Hypothalamus (tissue), 51 donors: ENCODE results near the gene OR51A4.
"Not testable (repeated sequence)": the region's sequence is repeated elsewhere in the genome, so short reads cannot be mapped to it uniquely, and the experiment has no call there.

Source experiments
- DNase-seq, 51 donors: peaks; one replicate each; lab custom pipeline; 2025; lab: John Stamatoyannopoulos, UW

OR51A4 gene, protein sequence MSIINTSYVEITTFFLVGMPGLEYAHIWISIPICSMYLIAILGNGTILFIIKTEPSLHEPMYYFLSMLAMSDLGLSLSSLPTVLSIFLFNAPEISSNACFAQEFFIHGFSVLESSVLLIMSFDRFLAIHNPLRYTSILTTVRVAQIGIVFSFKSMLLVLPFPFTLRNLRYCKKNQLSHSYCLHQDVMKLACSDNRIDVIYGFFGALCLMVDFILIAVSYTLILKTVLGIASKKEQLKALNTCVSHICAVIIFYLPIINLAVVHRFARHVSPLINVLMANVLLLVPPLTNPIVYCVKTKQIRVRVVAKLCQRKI

DNA sequence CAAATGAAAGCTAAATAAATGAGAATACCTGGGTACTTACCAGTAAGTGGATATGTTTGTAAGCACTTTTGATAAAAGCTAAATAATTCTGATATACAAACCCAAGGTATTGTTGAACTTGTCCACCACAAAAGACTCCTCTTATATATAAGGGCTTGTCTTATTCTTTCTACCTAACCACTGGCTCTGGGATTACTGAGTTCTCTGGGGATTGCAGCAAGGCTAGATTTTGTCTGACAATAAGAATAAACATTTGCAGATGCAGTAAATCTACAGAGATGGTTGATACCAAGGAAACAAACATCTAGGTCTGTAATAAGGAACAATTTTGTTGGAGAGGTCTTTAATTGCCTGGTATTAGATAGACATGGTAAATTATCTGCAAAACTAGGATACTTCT is at the start of gene OR51A4:
Gene OR51A4 (minus strand): TSS at position 101 of the 400 bp plus-strand sequence. CDS start 505 bp downstream, outside the sequence.
- DNase-seq: no peak

DNA sequence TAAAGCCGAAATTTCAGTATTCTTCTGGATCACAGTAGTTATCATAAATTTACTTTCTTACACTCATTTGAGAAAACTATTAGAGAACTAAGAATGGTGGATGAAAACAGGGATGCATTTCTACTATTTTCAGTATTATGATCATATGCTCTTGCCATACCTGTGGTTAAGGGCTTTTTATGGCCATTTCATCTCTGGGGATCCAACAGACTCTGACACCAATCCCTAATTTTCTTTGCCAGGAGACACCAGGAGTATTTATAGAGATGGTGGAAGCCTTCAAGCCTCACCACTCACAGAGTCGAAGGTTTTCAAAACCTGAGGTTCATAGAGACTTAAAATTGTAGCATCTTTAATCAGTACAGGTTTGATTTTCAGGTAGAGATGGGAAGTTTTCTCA is 47.1 kb upstream of the OR51A4 start, which contains the start of gene OR51L1:
Gene OR51L1 (plus strand): TSS at position 301 of the 400 bp plus-strand sequence. CDS start 4,132 bp downstream, outside the sequence.
- no peak for DNase-seq

DNA sequence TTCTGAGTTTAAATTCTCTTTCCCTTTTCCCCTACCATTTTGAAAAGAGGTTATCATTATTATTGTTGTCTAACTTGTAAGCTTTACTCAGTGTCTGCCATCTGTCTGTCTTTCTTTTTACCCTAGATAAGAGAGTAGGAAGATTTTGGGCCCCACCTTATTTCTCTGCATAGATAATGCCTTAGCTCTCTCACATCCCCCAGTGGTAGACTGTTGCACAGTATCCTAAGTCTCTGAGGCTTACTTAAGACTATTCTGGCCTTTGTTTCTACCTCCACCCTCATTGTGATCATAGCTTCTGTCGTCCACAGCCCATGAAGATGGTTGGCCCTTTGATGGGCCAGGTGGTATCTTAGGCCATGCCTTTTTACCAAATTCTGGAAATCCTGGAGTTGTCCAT is 43.7 kb upstream of the OR51A4 start:
- DNase-seq: no peak

DNA sequence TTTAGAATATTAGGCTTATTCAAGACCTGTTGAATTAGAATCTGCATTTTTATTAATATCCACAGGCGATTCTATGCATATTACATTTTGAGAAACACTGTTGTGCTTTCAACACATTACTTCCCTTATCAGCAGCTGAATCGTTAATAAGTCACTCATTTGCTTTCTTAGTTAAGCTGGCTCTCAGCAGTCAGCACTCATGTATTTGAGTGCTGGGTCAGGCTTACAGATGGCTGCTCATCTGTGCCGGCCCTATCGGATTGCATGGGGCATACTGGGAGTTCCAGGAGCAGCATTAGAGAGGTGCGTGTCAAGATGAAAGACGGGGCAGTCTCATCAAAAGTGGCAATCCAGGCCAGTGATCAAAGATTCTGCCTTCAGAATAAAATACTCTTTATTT is 36.4 kb upstream of the OR51A4 start:
- DNase-seq: no peak

DNA sequence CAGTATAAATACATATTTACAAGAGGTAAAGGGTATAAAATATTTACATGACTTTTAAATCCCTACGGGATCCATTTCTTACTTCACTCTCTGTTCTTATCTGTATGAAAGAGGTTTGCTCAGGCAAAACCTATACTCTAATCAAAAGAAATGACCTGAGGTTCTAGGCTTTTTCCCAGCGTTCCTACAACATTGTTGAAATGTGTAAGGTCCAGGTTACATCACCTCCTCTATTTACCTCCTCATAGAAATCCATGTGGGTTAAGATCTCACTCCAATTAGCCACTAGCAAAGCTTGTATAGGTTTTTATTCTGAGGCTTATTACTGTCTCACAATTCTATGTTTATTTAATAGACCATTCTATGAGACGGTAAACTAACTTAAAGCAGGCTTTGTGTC is 35.3 kb upstream of the OR51A4 start:
- no peak for DNase-seq

DNA sequence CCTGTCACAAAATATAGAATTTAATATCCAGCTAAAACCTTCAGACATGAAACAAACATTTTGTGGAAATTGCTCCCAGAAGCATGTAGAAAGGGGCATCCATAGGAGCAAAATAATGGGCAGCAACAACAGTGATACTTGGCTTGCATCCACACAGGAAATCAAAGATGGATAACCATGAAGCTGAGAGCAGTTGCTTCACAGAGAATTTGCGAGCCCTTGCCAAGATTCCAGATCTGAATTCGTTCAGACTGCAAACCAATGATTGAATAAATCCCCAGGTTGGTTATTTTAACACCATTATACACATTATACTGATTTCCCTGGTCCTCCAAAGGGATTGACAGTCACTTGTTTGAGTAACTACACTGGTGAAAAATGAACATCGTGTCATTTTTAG is 31.6 kb upstream of the OR51A4 start:
- no peak for DNase-seq

DNA sequence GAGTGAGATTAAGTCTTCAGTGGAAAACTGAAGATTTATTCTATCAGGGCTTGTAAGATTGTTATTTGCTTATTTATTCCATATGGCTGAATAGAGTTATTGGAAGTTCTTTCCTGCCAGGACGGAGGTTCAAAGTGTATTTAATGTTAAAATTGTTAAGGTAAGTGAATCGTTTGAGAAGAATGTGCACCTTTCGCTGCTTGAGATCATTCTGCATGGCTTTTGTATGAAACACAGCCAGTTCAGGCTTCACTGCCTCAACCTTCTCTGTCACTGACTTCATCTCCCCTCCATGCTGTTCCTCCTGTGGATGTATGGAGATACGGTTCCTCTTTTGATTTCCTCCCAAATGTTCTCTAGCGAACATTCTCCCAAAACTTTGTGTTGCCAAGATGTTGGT is 28.0 kb upstream of the OR51A4 start:
- DNase-seq: no peak

DNA sequence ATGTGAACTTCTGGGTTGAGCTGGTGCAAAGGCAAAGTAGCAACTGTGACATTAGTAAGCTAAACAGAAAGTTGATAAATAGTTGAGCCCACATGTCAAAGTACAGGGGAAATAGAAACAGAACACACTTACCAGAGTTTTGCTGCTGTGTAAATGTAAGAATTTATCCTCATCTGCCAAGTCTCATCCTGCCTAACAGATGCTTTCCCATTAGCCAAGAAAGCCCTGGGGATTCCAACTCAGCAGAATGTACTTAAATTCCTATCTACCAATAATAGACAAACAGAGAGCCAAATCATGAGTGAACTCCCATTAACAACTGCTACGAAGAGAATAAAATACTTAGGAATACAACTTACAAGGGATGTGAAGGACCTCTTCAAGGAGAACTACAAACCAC is 15.4 kb upstream of the OR51A4 start:
- DNase-seq: no peak

DNA sequence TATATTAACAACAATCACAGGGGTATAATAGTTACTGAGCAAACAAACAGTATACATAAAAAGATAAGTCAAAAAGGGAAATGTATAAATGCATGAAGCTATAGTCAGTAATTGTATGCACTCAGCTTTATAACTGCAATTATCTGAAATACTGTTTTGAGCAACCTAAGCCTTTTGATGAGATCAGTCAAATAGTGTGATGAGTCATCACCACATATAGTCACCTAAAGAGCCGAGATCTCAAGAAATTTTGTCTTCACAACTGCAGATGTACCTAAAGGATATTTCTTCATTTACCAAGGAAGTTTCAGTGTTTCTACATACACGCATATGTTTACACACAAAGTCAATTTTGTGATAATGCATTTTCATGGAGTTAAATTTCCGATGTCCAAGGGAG is 13.5 kb upstream of the OR51A4 start:
- no peak for DNase-seq

DNA sequence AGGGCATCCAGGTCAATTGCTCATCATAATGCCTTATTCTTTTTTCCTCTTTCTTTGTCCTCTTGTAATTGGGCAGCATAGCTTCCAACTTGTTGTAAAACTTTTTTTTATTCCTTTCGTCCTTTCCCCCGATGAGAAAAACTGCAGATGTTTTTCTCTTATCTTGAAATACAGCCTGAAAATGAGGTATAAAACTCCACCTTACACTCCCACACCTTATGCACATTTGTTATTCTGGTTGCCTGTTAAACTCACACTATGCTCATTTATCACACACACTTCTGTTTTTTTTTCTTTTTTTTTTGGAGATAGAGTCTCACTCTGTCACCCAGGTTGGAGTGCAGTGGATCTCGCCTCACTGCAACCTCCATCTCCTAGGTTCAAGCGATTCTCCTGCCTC is 10.0 kb upstream of the OR51A4 start:
- DNase-seq: no peak

DNA sequence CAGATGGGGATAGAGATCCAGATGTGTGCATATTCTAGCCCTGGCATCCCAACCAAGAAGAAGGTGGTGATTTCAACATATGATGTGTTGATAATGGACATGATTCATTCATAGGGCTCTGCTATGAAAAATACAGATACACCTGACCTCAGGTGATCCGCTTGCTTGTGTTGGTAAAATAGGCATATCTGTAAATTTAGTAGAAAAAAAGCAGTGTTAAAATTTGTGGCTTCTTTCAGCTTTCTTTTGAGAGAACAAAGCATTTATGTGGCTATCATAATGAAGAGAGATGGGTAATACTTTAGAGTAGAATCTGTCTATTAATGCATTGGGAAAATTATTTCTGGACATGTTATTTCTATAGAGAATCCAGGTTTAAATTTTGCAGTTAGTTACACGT is 8.2 kb upstream of the OR51A4 start, which contains the start of gene OR51A2:
Gene OR51A2 (minus strand): TSS at position 101 of the 400 bp plus-strand sequence. CDS start 0 bp downstream, at position 101.
- not testable (repeated sequence) for DNase-seq

DNA sequence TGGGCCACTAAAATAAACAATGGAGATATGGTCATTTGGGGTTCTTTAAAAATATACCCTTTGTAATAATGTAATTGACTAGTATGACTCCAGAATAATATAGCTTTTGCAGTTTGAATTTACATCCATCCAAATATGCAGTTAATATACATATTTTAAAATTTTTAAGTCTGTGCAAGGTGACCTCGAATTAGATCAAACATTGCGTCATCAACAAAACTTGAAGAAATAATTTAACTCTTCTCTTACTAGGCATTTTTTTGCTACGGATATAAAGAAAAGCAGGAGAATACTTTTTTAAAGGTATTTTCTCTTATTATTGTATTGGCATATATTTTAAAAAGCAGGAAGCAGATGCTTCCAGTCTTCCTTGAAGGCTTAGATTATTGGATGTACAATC is 10.7 kb downstream of the OR51A4 start:
- DNase-seq: no peak

DNA sequence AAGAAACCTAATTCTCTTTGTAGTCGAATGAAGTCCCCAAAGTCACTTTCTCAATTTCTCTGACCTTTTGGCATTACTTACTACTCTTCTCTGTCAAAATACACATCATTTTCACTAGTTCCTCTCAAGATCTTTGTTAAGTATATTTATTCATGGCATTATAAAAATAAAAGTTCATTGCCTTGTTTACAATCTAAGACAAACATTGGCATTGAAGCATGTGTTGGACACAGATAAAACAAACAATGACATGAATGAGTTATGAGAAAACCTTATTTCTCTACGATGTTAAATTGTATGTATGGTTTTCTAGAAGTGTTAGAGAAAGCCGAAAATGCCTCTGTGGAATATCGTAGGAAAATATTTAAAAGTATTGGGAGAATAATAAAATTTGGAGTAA is 14.7 kb downstream of the OR51A4 start:
- DNase-seq: no peak

DNA sequence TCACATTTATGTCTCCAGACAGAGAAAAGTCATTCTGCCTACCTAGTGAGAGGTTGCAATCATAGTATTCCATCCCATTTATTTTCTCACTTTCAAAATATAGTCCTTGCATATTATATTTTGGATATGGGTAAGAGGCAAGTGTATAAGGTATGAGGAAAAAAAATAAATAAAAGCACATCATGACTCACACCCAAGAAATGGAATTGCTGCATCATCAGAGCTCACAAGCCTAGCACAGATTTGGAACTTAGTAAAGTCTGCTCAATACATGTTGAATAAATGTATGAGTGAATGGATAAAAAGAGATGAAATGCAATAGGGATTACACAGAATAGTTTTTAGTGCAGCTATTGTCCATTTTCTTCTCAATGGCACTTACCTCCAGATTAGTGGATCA is 20.8 kb downstream of the OR51A4 start:
- DNase-seq: no peak

DNA sequence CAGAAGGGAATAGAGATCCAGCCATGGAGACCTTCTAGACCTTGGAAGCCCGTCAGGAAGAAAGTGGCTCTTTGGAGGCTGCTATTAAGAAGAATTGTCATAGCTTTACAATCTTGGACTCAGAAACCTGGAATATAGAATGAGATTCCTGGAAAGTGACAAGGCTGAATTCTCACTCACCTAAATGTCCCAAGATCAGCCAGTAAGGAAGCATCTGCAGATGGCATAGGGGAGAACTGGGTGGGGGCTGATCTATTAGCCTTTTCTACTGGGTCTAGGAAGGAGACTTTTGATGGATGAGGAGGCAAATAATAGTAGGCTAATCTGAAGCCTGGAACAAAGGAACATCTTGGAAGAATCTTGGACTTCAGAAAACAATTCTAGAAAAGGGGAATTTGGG is 23.2 kb downstream of the OR51A4 start, which contains the start of gene OR51G1:
Gene OR51G1 (minus strand): TSS at position 101 of the 400 bp plus-strand sequence. CDS start 0 bp downstream, at position 101.
- no peak for DNase-seq

DNA sequence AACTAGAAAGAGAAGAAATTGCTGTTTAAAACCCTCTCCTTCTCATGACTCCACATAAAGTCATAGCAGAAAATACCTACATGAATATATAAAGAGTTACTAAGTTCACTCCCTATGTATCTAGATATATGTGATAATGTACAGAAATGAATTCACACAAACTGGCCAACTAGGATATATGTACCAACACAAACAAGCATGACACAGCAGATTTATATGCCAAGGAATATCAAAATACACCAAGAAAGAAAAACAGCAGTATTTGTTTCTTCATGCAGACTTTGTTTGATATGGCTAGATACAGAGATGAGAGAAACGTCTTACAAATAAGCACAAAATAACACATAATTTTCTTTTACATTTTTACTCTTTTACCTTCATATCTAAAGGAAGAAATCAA is 25.1 kb downstream of the OR51A4 start:
- DNase-seq: no peak

DNA sequence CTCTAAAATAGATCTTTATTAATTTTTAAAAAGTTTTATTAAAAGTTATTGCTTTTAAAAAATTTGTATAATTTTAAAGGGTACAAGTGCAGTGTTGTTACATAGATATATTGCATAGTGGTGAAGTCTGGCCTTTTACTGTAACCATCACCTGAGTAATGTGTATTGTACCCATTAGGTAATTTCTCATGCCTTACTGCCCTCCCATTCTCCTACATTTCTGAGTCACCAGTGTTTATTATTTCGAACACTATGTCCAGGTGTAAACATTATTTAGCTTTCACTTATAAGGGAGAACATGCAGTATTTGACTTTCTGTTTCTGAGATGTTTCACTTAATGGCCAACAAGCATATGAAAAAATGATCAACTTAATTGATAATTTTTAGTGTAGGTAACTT is 25.6 kb downstream of the OR51A4 start:
- no peak for DNase-seq

DNA sequence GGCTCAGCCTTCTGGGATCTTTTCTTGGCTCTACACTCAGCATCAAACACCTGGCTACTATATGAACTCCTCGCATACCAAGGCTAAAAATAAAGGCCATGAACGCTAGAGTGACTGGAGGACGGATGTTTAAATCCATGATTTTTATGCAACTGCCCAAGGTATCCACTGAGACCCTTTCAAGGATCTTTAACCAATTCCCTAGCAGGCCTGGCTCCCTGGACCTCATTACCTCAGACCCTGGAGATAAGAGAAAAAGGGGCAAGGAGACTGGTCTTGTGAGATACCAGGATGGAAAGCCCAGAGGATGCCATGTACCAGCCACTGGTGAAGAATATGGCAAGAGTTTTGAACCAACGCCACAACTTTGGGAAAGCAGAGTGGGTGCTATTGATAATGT is 28.2 kb downstream of the OR51A4 start, which contains the start of gene OR51G2:
Gene OR51G2 (minus strand): TSS at position 101 of the 400 bp plus-strand sequence. CDS start 3,687 bp downstream, outside the sequence.
- DNase-seq: no peak

DNA sequence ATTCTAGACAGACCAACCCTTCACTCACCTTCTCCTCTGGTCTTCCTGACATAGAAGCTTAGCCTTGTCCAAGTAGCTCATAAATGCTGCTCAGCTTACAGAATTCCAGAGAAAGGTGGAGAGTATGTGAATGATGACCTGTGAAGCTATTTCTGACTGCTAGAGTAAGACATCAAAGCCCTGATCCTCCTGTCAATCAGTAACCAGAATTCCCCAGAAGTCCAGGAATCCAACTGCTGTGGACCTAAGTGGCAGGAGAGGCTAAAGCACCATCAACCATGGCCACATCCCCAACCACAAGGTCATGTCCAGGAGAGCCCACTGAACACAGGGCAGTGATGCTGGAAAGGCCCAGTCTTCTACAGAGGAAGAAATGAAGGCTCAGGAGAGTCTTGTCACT is 30.8 kb downstream of the OR51A4 start:
- no peak for DNase-seq

DNA sequence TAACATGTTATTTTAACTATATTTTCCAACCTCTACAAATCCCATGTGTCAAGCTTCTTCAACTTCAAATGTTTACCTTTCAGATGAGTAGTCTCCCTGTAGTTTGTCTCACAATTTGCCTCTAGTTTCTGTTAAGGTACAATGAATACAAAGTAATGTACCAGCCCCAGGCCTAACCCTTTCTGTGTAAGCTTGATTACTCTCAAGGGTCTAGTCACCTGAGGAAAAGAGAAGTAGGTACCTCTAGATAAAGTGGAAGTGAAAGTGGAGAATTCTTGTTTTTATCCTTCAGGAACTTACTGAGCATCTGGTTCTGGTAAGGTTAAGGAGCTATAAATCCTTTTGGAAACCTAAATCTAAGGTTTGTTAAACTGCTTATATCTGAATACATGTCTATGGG is 43.9 kb downstream of the OR51A4 start, which contains the start of gene OR51A7:
Gene OR51A7 (plus strand): TSS at position 300 of the 400 bp plus-strand sequence. CDS start 3,587 bp downstream, outside the sequence.
- no peak for DNase-seq
